D721Med (cell line): ENCODE data around the gene ACADM.
"Not testable (repeated sequence)": the region's sequence is repeated elsewhere in the genome, so short reads cannot be mapped to it uniquely, and the experiment has no call there.

ENCODE experiments used
- DNase-seq: peaks from one replicate; pipeline ENCODE4 v3.0.0; 2011; ENCODE audit warnings: low spot score; ENCODE audit not compliant: insufficient read length
- FAIRE-seq: peaks from 2 replicates; lab custom pipeline; 2011; peaks lifted over from hg19 to GRCh38; lab: Jason Lieb, UNC
- TF ChIP-seq, protein P1 (sequence below): IDR thresholded peaks from 2 replicates; pipeline ENCODE4 v1.5.1; 2012; ENCODE audit warnings: mild to moderate bottlenecking, control low read depth; ENCODE audit not compliant: insufficient read depth; ENCODE audit errors: missing control alignments

Gene ACADM

DNA sequence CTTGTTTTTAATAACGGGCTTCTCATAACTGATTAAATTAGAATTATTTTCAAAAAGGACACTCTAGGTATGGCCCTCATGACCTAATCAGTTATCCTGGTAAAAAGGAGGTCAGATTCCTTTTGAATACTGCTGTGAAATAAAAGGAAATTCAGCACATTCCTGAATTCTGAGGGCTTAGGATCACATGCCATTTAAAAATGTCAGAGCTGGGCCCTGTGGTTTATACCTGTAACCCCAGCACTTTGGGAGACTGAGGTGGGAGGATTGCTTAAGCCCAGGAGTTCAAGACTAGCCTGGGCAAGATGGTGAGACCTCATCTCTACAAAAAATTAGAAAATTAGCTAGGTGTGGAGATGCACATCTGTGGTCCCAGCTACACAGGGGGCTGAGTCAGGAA, 43.5 kb downstream of the ACADM start:
- DNase-seq (no peak), FAIRE-seq (no peak)
- TF ChIP-seq, protein P1, sequence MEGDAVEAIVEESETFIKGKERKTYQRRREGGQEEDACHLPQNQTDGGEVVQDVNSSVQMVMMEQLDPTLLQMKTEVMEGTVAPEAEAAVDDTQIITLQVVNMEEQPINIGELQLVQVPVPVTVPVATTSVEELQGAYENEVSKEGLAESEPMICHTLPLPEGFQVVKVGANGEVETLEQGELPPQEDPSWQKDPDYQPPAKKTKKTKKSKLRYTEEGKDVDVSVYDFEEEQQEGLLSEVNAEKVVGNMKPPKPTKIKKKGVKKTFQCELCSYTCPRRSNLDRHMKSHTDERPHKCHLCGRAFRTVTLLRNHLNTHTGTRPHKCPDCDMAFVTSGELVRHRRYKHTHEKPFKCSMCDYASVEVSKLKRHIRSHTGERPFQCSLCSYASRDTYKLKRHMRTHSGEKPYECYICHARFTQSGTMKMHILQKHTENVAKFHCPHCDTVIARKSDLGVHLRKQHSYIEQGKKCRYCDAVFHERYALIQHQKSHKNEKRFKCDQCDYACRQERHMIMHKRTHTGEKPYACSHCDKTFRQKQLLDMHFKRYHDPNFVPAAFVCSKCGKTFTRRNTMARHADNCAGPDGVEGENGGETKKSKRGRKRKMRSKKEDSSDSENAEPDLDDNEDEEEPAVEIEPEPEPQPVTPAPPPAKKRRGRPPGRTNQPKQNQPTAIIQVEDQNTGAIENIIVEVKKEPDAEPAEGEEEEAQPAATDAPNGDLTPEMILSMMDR = no peak

DNA sequence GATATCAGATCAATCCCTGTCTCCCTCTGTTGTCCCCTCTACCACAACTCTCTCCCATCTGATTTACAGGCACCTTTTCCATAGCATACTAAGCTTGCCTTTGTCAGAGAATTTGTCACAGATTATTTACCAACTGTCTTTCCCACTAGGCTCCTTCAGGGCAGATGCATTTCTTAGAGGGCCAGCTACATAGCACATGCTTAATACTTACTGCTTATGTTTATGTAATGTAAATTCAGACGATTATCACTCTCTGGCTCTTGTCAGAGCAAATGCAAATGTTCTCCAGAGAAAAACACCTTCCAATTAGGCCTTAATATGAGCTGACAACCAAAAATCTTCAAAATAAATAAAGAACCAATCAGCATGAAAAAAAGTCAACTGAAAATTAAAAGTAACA, 46.3 kb downstream of the ACADM start:
- no peak for FAIRE-seq

DNA sequence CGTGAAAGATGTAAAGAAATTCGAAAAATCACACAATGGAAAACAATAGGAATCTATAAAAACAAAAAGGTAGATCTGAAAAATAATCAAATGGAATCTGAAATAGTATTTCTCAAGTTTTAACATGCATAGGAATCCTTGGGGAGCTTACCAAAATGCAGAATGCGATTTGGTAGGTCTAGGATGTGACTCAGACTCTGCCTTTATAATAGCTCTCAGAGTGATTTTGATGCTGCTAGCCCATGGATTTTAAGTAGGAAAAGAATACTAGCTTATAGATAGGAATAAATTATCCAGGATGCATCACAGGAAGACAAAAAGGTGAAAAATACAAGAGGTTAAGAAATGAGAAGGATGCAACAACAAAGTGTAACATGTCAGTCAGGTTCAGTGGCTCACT, 47.5 kb downstream of the ACADM start:
- no peak for FAIRE-seq

More for the DNA sequence above, 46.3 kb downstream of the ACADM start:
- no peak for DNase-seq
- TF ChIP-seq, protein P1 = no peak

DNA sequence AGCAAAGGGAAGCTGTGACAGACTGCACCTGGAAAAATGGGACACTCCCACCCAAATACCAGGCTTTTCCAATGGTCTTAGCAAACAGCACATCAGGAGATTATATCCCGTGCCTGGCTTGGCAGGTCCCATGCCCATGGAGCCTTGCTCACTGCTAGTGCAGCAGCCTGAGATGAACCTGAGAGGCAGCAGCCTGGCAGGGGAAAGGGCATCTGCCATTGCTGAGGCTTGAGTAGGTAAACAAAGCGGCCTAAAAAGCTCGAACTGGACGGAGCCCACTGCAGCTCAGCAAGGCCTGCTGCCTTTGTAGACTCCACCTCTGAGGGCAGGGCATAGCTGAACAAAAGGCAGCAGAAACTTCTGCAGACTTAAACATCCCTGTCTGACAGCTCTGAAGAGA, 53.3 kb downstream of the ACADM start:
- not testable (repeated sequence) for FAIRE-seq, DNase-seq

More for the DNA sequence above, 47.5 kb downstream of the ACADM start:
- no peak for DNase-seq
- TF ChIP-seq, protein P1 = no peak

DNA sequence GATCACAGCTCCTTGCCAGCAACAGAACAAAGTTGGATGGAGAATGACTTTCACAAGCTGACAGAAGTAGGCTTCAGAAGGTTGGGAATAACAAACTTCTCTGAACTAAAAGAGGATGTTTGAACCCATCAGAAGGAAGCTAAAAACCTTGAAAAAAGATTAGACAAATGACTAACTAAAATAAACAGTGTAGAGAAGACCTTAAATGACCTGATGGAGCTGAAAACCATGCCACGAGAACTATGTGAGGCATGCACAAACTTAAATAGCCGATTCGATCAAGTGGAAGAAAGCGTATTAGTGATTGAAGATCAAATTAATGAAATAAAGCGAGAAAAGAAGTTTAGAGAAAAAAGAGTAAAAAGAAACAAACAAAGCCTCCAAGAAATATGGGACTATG, 54.2 kb downstream of the ACADM start:
- DNase-seq, FAIRE-seq: not testable (repeated sequence)

DNA sequence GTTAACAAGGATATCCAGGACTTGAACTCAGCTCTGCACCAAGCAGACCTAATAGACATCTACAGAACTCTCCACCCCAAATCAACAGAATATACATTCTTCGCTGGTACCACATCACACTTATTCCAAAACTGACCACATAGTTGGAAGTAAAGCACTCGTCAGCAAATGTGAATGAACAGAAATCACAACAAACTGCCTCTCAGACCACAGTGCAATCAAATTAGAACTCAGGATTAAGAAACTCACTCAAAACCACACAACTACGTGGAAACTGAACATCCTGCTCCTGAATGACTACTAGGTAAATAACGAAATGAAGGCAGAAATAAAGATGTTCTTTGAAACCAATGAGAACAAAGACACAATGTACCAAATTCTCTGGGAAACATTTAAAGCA, 55.7 kb downstream of the ACADM start:
- not testable (repeated sequence) for FAIRE-seq

DNA sequence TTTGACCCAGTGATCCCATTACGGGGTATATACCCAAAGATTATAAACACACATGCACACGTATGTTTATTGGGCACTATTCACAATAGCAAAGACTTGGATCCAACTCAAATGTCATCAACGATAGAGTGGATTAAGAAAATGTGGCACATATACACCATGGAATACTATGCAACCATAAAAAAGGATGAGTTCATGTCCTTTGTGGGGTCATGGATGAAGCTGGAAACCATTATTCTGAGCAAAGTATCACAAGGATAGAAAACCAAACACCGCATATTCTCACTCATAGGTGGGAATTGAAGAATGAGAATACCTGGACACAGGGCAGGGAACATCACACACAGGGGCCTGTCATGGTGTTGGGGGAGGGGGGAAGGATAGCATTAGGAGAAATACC, 59.4 kb downstream of the ACADM start:
- FAIRE-seq, DNase-seq: not testable (repeated sequence)

More for the DNA sequence above, 55.7 kb downstream of the ACADM start:
- not testable (repeated sequence) for DNase-seq

DNA sequence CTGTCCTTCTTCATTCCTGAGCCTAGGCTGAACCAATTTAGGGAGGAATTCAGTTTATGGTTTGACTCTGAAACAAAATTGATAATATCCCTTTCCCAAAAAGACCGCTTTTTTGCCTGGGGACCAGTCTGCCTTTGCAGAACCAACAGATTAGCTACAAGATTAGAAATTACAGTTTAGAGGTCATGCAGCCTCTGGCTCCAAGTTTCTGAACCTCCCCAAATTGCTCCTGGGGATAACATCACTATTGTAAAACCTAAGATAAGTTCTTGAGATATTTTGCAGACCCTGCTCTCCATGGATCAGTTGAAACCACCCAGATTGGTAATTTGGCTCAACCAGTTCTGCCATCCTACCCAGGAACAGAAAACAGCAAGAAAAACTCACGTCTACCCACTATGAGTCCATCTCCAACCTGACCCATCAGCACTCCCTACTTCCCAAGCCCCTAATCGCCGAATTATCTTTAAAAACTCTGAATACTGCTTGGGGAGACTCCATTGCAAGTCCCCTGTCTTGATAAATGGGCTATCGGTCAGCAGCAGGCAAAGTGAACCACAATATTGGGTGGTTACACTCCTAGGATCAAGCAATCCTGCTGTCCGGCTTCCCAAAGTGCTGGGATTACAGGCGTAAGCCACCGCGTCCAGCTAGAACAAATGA, 60.9 kb downstream of the ACADM start:
- FAIRE-seq (no peak), DNase-seq (no peak)
- TF ChIP-seq, protein P1 = no peak

DNA sequence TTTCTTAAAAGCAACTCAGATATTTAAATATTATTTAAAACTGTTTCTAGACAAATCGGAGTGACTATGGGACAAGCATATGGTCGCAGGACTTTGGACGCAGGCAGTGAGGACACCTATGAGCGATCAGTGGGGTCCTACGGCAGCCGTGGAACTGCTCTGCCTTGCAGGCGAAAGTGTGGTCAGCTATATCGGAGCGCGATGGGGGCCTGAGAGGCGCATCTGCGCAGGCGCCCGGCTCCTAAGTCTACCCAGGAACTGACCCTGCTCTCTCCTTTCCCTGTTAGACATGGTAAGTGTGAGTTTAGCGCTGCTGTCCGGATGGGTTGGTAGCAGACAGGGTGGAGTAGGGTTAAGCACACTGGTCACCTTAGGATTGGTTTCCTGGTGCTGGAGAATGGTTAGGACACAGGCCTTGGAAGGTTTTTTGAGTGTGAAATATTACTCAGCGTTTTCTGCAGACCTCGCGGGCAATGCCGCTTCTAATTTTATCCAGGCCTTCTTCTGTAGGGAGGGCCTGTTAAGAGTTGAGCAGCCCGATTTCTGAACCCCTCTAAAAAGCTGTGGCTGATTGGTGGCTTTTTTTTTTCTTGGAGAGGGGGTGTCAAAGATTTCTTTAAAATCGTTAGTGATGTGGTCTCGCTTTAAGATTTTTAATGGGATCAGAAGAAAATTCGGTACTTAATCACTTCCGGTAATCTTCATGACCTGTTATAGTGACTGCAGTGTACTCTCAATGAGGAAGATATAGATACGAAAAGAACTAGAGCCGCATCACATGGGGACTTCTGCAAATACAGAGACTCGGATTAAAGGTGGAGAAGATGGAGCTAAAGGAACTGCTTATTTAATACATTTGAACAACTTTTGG, 61.7 kb downstream of the ACADM start, which contains the start of gene RABGGTB:
TSS of gene RABGGTB (plus strand) at position 274 of the 871 bp plus-strand sequence. CDS start at position 290, 16 bp downstream.
- FAIRE-seq (no peak), DNase-seq (peak; percentile 63)
- TF ChIP-seq, protein P1 = no peak
